ENCODE data around the gene PANX2.

Gene PANX2

GRCh38 chr22:50221410-50222300 lies 51.1 kb downstream of the PANX2 start:
- H3K4me3 Mint-ChIP-seq: no peak overlapping the region
- no peak for TF ChIP-seq CTCF (IDR thresholded peaks at IDR 0.05; ENCODE audit: unreplicated experiment in 3 of 3)
- H3K27me3 Mint-ChIP-seq (ENCODE audit: low read depth): no peaks in the 10 kb centered on the region

GRCh38 chr22:50222508-50222907 lies 52.0 kb downstream of the PANX2 start:
- Mint-ChIP-seq H3K9me3 (no peaks in the 10 kb centered on the region), H3K4me1 (no peaks in the 10 kb centered on the region), H3K36me3 (ENCODE audit: low read depth) (peaks cover 26% of the 10 kb centered on the region), H3K27ac (no peak overlapping the region), H3K27me3 (ENCODE audit: low read depth) (no peaks in the 10 kb centered on the region), H3K4me3 (no peak overlapping the region)
- no peak for TF ChIP-seq CTCF (IDR thresholded peaks at IDR 0.05; ENCODE audit: unreplicated experiment in 3 of 3)

More at GRCh38 chr22:50221410-50222300, 51.1 kb downstream of the PANX2 start:
- H3K27ac Mint-ChIP-seq: no peak overlapping the region
- H3K4me1 Mint-ChIP-seq: no peaks in the 10 kb centered on the region
- H3K36me3 Mint-ChIP-seq (ENCODE audit: low read depth): peaks cover 22% of the 10 kb centered on the region
- H3K9me3 Mint-ChIP-seq: no peaks in the 10 kb centered on the region

- H3K27me3 Mint-ChIP-seq (ENCODE audit: low read depth): no peaks in the 10 kb centered on the region
- no peak overlapping the region for H3K4me3 Mint-ChIP-seq
- H3K9me3 Mint-ChIP-seq: no peaks in the 10 kb centered on the region
- H3K36me3 Mint-ChIP-seq (ENCODE audit: low read depth): peaks cover 29% of the 10 kb centered on the region
- H3K4me1 Mint-ChIP-seq: no peaks in the 10 kb centered on the region
- no peak overlapping the region for H3K27ac Mint-ChIP-seq
- TF ChIP-seq CTCF (IDR thresholded peaks at IDR 0.05; ENCODE audit: unreplicated experiment in 3 of 3): no peak
Measured at GRCh38 chr22:50224071-50224470, 53.5 kb downstream of the PANX2 start.

GRCh38 chr22:50225200-50225969 lies 54.9 kb downstream of the PANX2 start:
- Mint-ChIP-seq H3K9me3 (no peaks in the 10 kb centered on the region), H3K4me3 (no peak overlapping the region), H3K27ac (no peak overlapping the region), H3K27me3 (ENCODE audit: low read depth) (no peaks in the 10 kb centered on the region), H3K36me3 (ENCODE audit: low read depth) (peaks cover 37% of the 10 kb centered on the region), H3K4me1 (no peaks in the 10 kb centered on the region)
- TF ChIP-seq CTCF (IDR thresholded peaks at IDR 0.05; ENCODE audit: unreplicated experiment in 3 of 3): no peak

- H3K27me3 Mint-ChIP-seq (ENCODE audit: low read depth): no peaks in the 10 kb centered on the region
- no peaks in the 10 kb centered on the region for H3K4me1 Mint-ChIP-seq
- no peak for TF ChIP-seq CTCF (IDR thresholded peaks at IDR 0.05; ENCODE audit: unreplicated experiment in 3 of 3)
- peaks cover 37% of the 10 kb centered on the region for H3K36me3 Mint-ChIP-seq (ENCODE audit: low read depth)
- no peaks in the 10 kb centered on the region for H3K9me3 Mint-ChIP-seq
- no peak overlapping the region for H3K27ac Mint-ChIP-seq
- H3K4me3 Mint-ChIP-seq: no peak overlapping the region
Measured at GRCh38 chr22:50226063-50226874, 55.7 kb downstream of the PANX2 start.
